HG02884 (cell line): ENCODE measurements around the gene CCN2.
"Not testable (repeated sequence)": the region's sequence is repeated elsewhere in the genome, so short reads cannot be mapped to it uniquely, and the experiment has no call there.

ENCODE experiments used
- ATAC-seq: cut with Tn5 transposase; IDR thresholded peaks from one replicate; pipeline ENCODE4 v1.9.1; 2021; ENCODE audit warnings: mild to moderate bottlenecking, moderate library complexity; ENCODE audit not compliant: unreplicated experiment

The CCN2 gene

GRCh38 chr6:131910956-131911355 lies 40.2 kb downstream of the CCN2 start:
- no peak for ATAC-seq

GRCh38 chr6:131910219-131910589 lies 41.0 kb downstream of the CCN2 start:
- ATAC-seq = peak; percentile 30

DNA sequence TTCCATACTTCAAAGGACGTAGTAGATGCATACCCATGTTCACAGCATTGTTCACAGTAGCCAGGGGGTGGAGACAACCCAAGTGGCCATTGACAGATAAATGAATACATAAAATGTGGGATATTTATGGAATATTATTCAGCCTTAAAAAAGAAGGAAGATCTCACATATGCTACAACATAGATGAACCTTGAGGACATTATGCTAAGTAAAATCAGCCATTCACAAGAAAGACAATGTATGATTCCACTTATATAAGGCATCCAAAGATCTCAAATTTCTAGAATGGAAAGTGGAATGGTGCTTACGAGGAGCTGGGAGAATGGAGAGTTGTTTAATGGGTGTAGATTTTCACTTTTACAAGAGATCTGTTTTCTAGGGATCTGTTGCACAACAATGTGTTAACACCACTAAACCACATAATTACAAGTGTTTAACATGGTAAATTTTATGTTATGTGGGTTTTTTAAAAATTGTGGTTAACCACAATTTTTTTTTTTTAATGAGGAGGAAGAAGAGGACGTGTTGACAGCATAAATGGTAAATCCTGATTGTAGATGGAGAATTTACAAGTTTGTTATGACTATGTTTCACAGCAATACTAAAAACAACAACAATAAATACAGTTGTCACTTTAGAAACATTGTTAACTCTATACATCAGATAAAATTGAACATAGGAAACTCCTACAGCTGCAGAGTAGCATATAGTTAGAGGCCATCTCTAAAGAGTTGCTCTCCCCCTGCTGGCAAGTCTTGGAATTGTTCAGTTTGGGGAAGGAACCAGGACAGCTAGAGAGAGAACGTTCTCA lies 41.6 kb downstream of the CCN2 start:
- ATAC-seq = peak; percentile 99

- ATAC-seq = not testable (repeated sequence)
Measured at GRCh38 chr6:131908787-131909186, 42.4 kb downstream of the CCN2 start.

DNA sequence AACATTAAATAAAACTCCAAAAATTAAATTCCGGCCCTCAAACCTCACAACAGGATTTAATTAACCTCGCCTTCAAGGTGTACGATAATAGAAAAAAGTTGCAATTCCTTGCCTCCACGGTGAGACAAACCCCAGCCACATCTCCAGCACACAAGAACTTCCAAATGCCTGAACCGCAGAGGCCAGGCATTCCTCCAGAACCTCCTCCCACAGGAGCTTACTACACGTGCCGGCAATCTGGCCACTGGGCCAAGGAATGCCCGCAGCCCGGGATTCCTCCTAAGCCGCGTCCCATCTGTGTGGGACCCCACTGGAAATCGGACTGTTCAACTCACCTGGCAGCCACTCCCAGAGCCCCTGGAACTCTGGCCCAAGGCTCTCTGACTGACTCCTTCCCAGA lies 47.4 kb downstream of the CCN2 start:
- ATAC-seq = not testable (repeated sequence)

DNA sequence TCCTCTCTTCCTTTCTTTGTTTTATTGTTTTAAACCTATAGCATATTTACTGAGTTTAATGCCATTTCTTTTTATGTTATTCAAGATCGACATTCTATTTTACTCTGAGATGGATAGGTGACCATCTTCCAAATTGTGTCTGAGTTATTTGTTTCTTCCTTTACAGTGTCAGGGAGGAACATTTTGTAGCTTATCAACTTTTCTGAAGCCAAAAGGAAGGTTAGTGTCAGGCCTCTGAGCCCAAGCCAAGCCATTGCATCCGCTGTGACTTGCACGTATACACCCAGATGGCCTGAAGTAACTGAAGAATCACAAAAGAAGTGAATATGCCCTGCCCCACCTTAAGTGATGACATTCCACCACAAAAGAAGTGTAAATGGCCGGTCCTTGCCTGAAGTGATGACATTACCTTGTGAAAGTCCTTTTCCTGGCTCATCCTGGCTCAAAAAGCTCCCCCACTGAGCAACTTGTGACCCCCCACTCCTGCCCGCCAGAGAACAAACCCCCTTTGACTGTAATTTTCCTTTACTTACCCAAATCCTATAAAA lies 49.8 kb downstream of the CCN2 start:
- ATAC-seq = not testable (repeated sequence)

- ATAC-seq = no peak
Measured at GRCh38 chr6:131900231-131900630, 50.9 kb downstream of the CCN2 start.

- ATAC-seq = no peak
Measured at GRCh38 chr6:131898718-131899117, 52.5 kb downstream of the CCN2 start.
